ENCODE measurements around the gene SLCO2A1.

The SLCO2A1 gene

GRCh38 chr3:133973249-133973980, 56.3 kb downstream of the SLCO2A1 start:
- DNase-seq, result peak; percentile 39

GRCh38 chr3:133972156-133972555, 57.6 kb downstream of the SLCO2A1 start:
- no peak for DNase-seq

- DNase-seq, result no peak
Observed at GRCh38 chr3:133970916-133971315, 58.8 kb downstream of the SLCO2A1 start.

- no peak for DNase-seq
Observed at GRCh38 chr3:133970339-133970738, 59.4 kb downstream of the SLCO2A1 start.

- DNase-seq, result no peak
Observed at GRCh38 chr3:133967992-133968892, 61.5 kb downstream of the SLCO2A1 start.

- DNase-seq, result no peak
Observed at GRCh38 chr3:133966954-133967353, 62.8 kb downstream of the SLCO2A1 start.

- no peak for DNase-seq
Observed at GRCh38 chr3:133965906-133966305, 63.8 kb downstream of the SLCO2A1 start.

- DNase-seq, result no peak
Observed at GRCh38 chr3:133965013-133965570, 64.6 kb downstream of the SLCO2A1 start.

- no peak for DNase-seq
Observed at GRCh38 chr3:133964547-133964946, 65.2 kb downstream of the SLCO2A1 start.

GRCh38 chr3:133963657-133964396, 65.9 kb downstream of the SLCO2A1 start:
- DNase-seq, result no peak

GRCh38 chr3:133962849-133963248, 66.9 kb downstream of the SLCO2A1 start:
- DNase-seq, result no peak

GRCh38 chr3:133958071-133958805, 71.5 kb downstream of the SLCO2A1 start:
- DNase-seq, result no peak

GRCh38 chr3:133956982-133957381, 72.7 kb downstream of the SLCO2A1 start:
- no peak for DNase-seq

GRCh38 chr3:133956353-133956752, 73.4 kb downstream of the SLCO2A1 start:
- no peak for DNase-seq

- DNase-seq, result no peak
Observed at GRCh38 chr3:133955892-133956291, 73.8 kb downstream of the SLCO2A1 start.

- DNase-seq, result no peak
Observed at GRCh38 chr3:133954717-133955360, 74.9 kb downstream of the SLCO2A1 start.

- no peak for DNase-seq
Observed at GRCh38 chr3:133953297-133953696, 76.4 kb downstream of the SLCO2A1 start.

GRCh38 chr3:133949438-133949837, 80.3 kb downstream of the SLCO2A1 start:
- DNase-seq, result no peak

- DNase-seq, result no peak
Observed at GRCh38 chr3:133948996-133949395, 80.7 kb downstream of the SLCO2A1 start.

GRCh38 chr3:133948131-133948810, 81.5 kb downstream of the SLCO2A1 start:
- DNase-seq, result no peak
